GM12878 (cell line): ENCODE data around the gene PODXL2. TPM values are rescaled to one million over a fixed set of nuclear protein-coding genes. Genes with fewer than 3 reads are reported as not detected.

Source experiments
- ATAC-seq: fragments of 200-7000 bp; cut with Tn5 transposase; 3 replicates; pipeline ENCODE4 v1.9.1; 2020; ENCODE audit warnings: mild to moderate bottlenecking, moderate library complexity
- BruUV-seq: library from RNA; stranded (reverse); fragments of 400-500 nt; replicated peaks from 2 replicates; lab custom pipeline; 2021; lab: Mats Ljungman, UMichigan
- CTCF ChIA-PET: fragments of 300-600 bp; sonication (Branson Sonifier 250); formaldehyde crosslinking; extraction: SDS; loops from one replicate; lab custom pipeline; 2021; ENCODE audit warnings: inconsistent platforms; lab: Yijun Ruan, JAX
- POLR2A ChIA-PET: fragments of 350-600 bp; formaldehyde crosslinking; extraction: SDS; loops from one replicate; lab custom pipeline; 2021; ENCODE audit warnings: inconsistent platforms; lab: Charles Lee
- RAD21 ChIA-PET: fragments of 300-600 bp; sonication (Branson Sonifier 250); formaldehyde crosslinking; loops from one replicate; lab custom pipeline; 2023; ENCODE audit warnings: antibody characterized with exemption; ENCODE audit not compliant: unreplicated experiment; lab: Charles Lee
- SMC1A ChIA-PET: fragments of 300-600 bp; sonication (Branson Sonifier 250); formaldehyde crosslinking; loops from one replicate; lab custom pipeline; 2023; ENCODE audit not compliant: unreplicated experiment, uncharacterized antibody; lab: Charles Lee
- DNase-seq: peaks from one replicate; pipeline ENCODE4 v3.0.0-alpha.2; 2011; ENCODE audit warnings: low read depth, low spot score
- FAIRE-seq: peaks from 3 replicates; lab custom pipeline; 2011; peaks lifted over from hg19 to GRCh38; lab: Jason Lieb, UNC
- H2AFZ ChIP-seq: 2 replicates; pipeline ENCODE4 v1.6.0; 2011; ENCODE audit warnings: low read depth, low read length, control low read depth; ENCODE audit not compliant: control insufficient read depth
- H3K27ac ChIP-seq: 2 replicates; pipeline ENCODE4 v1.5.1; 2011; ENCODE audit warnings: control low read depth; ENCODE audit not compliant: control insufficient read depth, insufficient read depth
- H3K27me3 ChIP-seq, 2 experiments: replicated peaks in 1 of 2; 2 replicates each; pipeline versions ENCODE4 v1.6.0 to v1.6.1; 2011; ENCODE audit warnings: low read length in 1 of 2; ENCODE audit not compliant: control insufficient read depth in 2 of 2, insufficient read depth in 2 of 2
- H3K36me3 ChIP-seq, 2 experiments: 2 replicates each; pipeline ENCODE4 v1.5.1; 2011; ENCODE audit warnings: low read length in 1 of 2; ENCODE audit not compliant: control insufficient read depth in 2 of 2, insufficient read depth in 2 of 2
- H3K4me1 ChIP-seq: 2 replicates; pipeline ENCODE4 v1.6.1; 2011; ENCODE audit warnings: mild to moderate bottlenecking, low read length, moderate library complexity, mixed read lengths; ENCODE audit not compliant: control insufficient read depth, insufficient read depth
- H3K4me2 ChIP-seq: 2 replicates; pipeline ENCODE4 v1.6.0; 2011; ENCODE audit warnings: control low read depth; ENCODE audit not compliant: control insufficient read depth, insufficient read depth
- H3K4me3 ChIP-seq: fragments of 200-600 bp; sonication (generic); 2 replicates; pipeline ENCODE4 v1.5.1; 2016
- H3K79me2 ChIP-seq: 2 replicates; pipeline ENCODE4 v1.6.0; 2011; ENCODE audit warnings: low read length; ENCODE audit not compliant: control insufficient read depth, insufficient read depth
- H3K9ac ChIP-seq: 2 replicates; pipeline ENCODE4 v1.8.0; 2011; ENCODE audit warnings: low read length, control low read depth, mixed read lengths; ENCODE audit not compliant: control insufficient read depth, insufficient read depth
- H3K9me3 ChIP-seq: replicated peaks from 3 replicates; pipeline ENCODE4 v1.5.1; 2011; ENCODE audit warnings: mild to moderate bottlenecking, low read length; ENCODE audit not compliant: control insufficient read depth, insufficient read depth
- H4K20me1 ChIP-seq: 2 replicates; pipeline ENCODE4 v1.6.0; 2011; ENCODE audit not compliant: control insufficient read depth, insufficient read depth
- BRCA1 ChIP-seq: IDR thresholded peaks from 2 replicates; pipeline ENCODE4 v1.6.1; 2011; ENCODE audit warnings: low read depth, low read length, improper control_type of control experiment
- LARP7 ChIP-seq: fragments of 450-650 bp; IDR thresholded peaks from 2 replicates; pipeline ENCODE4 v1.6.1; 2017; ENCODE audit warnings: mild to moderate bottlenecking
- SUZ12 ChIP-seq: fragments of 200-600 bp; sonication (generic); IDR thresholded peaks from one replicate; pipeline ENCODE4 v1.6.1; 2018; ENCODE audit warnings: antibody characterized with exemption, mild to moderate bottlenecking; ENCODE audit not compliant: unreplicated experiment
- YBX1 ChIP-seq: fragments of 450-650 bp; IDR thresholded peaks from 2 replicates; pipeline ENCODE4 v1.6.1; 2016; ENCODE audit warnings: antibody characterized with exemption
- WGBS: methylation state at CpG from one replicate; pipeline ENCODE4 v1.1.6; 2016; ENCODE audit warnings: low lambda C conversion rate; ENCODE audit not compliant: insufficient replicate concordance, insufficient coverage; ENCODE audit errors: missing lambda C conversion rate; 5-methylcytosine and 5-hydroxymethylcytosine counted together
- in situ Hi-C: fragments of 300-500 bp; cut with MboI; formaldehyde crosslinking; loops from 9 replicates; pipeline ENCODE4 v1.14.3; 2018; ENCODE audit warnings: mixed read lengths
- intact Hi-C: fragments of 100-400 bp; cut with micrococcal nuclease; formaldehyde crosslinking; loops from one replicate; pipeline ENCODE4 v1.14.2; 2022; ENCODE audit not compliant: unreplicated experiment
- polyA plus RNA-seq, 11 experiments: library from polyadenylated mRNA; depleted of rRNA in 4 of 11; unstranded in 6 of 11; stranded (reverse) in 5 of 11; fragments of >200 nt; fragmentation: Nextera tagmentation in 4 of 11; fragmentation: Illumina TruSeq in 1 of 11; extraction: Ambion mirVana in 4 of 11; extraction: Trizol in 1 of 11; gene quantifications; 1 replicate in 1 of 11; 2 replicates in 10 of 11; pipeline versions ENCODE4 v1.2.1 to v1.2.3, GENCODE V29; 2011 to 2016; ENCODE audit warnings: inconsistent platforms in 2 of 11, missing spikeins in 2 of 11, low read depth in 1 of 11
- total RNA-seq, 4 experiments: library from RNA; depleted of rRNA in 3 of 4; stranded (reverse); fragments of >200 nt in 3 of 4; fragmentation: Illumina TruSeq in 1 of 4; extraction: Trizol in 1 of 4; gene quantifications; 2 replicates each; pipeline versions ENCODE4 v1.2.1 to v1.2.3, GENCODE V29; 2013 to 2021
- TF ChIP-seq, protein P1 (sequence below): fragments of 450-650 bp; IDR thresholded peaks from 2 replicates; pipeline ENCODE4 v1.6.1; 2017; ENCODE audit warnings: low read depth, mild to moderate bottlenecking, moderate library complexity

PODXL2 gene
- total and polyA plus RNA-seq, 10 of the 15 experiments (the other 5 are each of a cell fraction or from before 2014, with no cell fraction given): 0.03 to 24.4 (median 13.6) TPM; not detected in 2

GRCh38 chr3:127660621-127661251 lies 31.8 kb downstream of the PODXL2 start:
- CTCF ChIA-PET: interaction anchor here (1.1 kb wide), 1 partner anchor 86 kb away, joined by 3 read pairs; no protein-coding TSS in a partner anchor
- Histone ChIP-seq H3K36me3 (no peaks in the 10 kb centered on the region), H3K4me3 (no peak overlapping the region), H3K4me2 (no peak overlapping the region), H3K9ac (no peak overlapping the region), H2AFZ (no peak overlapping the region), H3K9me3 (no peaks in the 10 kb centered on the region), H3K27ac (no peak overlapping the region), H4K20me1 (no peaks in the 10 kb centered on the region), H3K27me3 (no peaks in the 10 kb centered on the region), H3K79me2 (no peaks in the 10 kb centered on the region), H3K4me1 (no peaks in the 10 kb centered on the region)
- no peak for TF ChIP-seq LARP7
- TF ChIP-seq, protein P1, sequence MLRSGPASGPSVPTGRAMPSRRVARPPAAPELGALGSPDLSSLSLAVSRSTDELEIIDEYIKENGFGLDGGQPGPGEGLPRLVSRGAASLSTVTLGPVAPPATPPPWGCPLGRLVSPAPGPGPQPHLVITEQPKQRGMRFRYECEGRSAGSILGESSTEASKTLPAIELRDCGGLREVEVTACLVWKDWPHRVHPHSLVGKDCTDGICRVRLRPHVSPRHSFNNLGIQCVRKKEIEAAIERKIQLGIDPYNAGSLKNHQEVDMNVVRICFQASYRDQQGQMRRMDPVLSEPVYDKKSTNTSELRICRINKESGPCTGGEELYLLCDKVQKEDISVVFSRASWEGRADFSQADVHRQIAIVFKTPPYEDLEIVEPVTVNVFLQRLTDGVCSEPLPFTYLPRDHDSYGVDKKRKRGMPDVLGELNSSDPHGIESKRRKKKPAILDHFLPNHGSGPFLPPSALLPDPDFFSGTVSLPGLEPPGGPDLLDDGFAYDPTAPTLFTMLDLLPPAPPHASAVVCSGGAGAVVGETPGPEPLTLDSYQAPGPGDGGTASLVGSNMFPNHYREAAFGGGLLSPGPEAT: no peak
- no peak for TF ChIP-seq SUZ12
- no peak for TF ChIP-seq YBX1
- no peak for TF ChIP-seq BRCA1
- in situ Hi-C loops: no loop called here
- FAIRE-seq (no peak), ATAC-seq (no peak), DNase-seq (no peak)
- POLR2A ChIA-PET: interaction anchor here (0.5 to 0.6 kb wide), 2 partner anchors 72 to 168 kb away, joined by 4 read pairs; no protein-coding TSS in a partner anchor
- RAD21 ChIA-PET: no interaction called here
- WGBS: 70% methylated on average over 10 of the region's 10 CpGs
- SMC1A ChIA-PET: interaction anchor here (1.0 kb wide), 1 partner anchor 13 kb away, joined by 3 read pairs; no protein-coding TSS in a partner anchor
- intact Hi-C loops: no loop called here
- no TSS peak for BruUV-seq
